NB4 (cell line): Measurements from ENCODE around the gene DNHD1.
A peak's percentile ranks its signal among the peaks of the same experiment; 100 is the strongest.

Source experiments
- DNase-seq: peaks from one replicate; pipeline ENCODE4 v3.0.0; 2010; ENCODE audit warnings: low read depth
- H3K4me3 ChIP-seq: one replicate; pipeline ENCODE4 v1.5.1; 2011; ENCODE audit warnings: mild to moderate bottlenecking, low read depth, low read length, moderate library complexity
- CTCF ChIP-seq: IDR thresholded peaks from one replicate; pipeline ENCODE4 v1.5.1; 2012; ENCODE audit warnings: low read depth, low read length
- MAX ChIP-seq: IDR thresholded peaks from 2 replicates; pipeline ENCODE4 v1.6.1; 2011; ENCODE audit warnings: low read depth, low read length
- MYC ChIP-seq: IDR thresholded peaks from 2 replicates; pipeline ENCODE4 v1.6.1; 2011; ENCODE audit warnings: low read depth, low read length
- POLR2A ChIP-seq: IDR thresholded peaks from 2 replicates; pipeline ENCODE4 v1.6.1; 2011; ENCODE audit warnings: mild to moderate bottlenecking; ENCODE audit not compliant: insufficient read length; ENCODE audit errors: extremely low read depth

DNHD1 gene

GRCh38 chr11:6574816-6575715 lies 78.0 kb downstream of the DNHD1 start:
- H3K4me3 ChIP-seq, result no peak overlapping the region
- DNase-seq, result no peak
- TF ChIP-seq MAX (no peak), POLR2A (no peak), CTCF (no peak), MYC (no peak)

- TF ChIP-seq POLR2A (no peak), MAX (no peak), MYC (no peak), CTCF (no peak)
- peak; percentile 10 for DNase-seq
- no peak overlapping the region for H3K4me3 ChIP-seq
Observed at GRCh38 chr11:6576471-6577373, 79.6 kb downstream of the DNHD1 start.

GRCh38 chr11:6578134-6578533 lies 81.1 kb downstream of the DNHD1 start:
- H3K4me3 ChIP-seq, result no peak overlapping the region
- TF ChIP-seq MAX, result no peak
- no peak for TF ChIP-seq POLR2A
- TF ChIP-seq CTCF, result no peak
- TF ChIP-seq MYC, result no peak
- no peak for DNase-seq

GRCh38 chr11:6579681-6580080 lies 82.6 kb downstream of the DNHD1 start:
- DNase-seq, result no peak
- no peak for TF ChIP-seq MYC
- TF ChIP-seq CTCF, result no peak
- TF ChIP-seq POLR2A, result no peak
- no peak for TF ChIP-seq MAX
- H3K4me3 ChIP-seq, result no peak overlapping the region

GRCh38 chr11:6583584-6583983 lies 86.5 kb downstream of the DNHD1 start:
- no peak for DNase-seq
- H3K4me3 ChIP-seq, result no peak overlapping the region
- no peak for TF ChIP-seq MAX
- no peak for TF ChIP-seq CTCF
- no peak for TF ChIP-seq MYC
- TF ChIP-seq POLR2A, result no peak
